Activated T-helper 17 cell treated with anti-CD3 and anti-CD28 coated beads, Interleukin-2, amount 50 U/mL, for 72 hours (primary cell): ENCODE data around the gene SORL1. TPM values are rescaled to one million over a fixed set of nuclear protein-coding genes. Genes with fewer than 3 reads are reported as not detected.
"Not testable (repeated sequence)": the region's sequence is repeated elsewhere in the genome, so short reads cannot be mapped to it uniquely, and the experiment has no call there.

Experiments
- ATAC-seq: fragments of 150-1000 bp; cut with Tn5 transposase; replicated peaks from 2 replicates; pipeline ENCODE4 v1.10.0; 2021; ENCODE audit warnings: mild to moderate bottlenecking, moderate library complexity
- H3K27ac Mint-ChIP-seq: one replicate; pipeline ENCODE4 v1.8.0; 2022; ENCODE audit warnings: mixed read lengths
- H3K27me3 Mint-ChIP-seq: one replicate; pipeline ENCODE4 v1.8.0; 2022; ENCODE audit warnings: mixed read lengths
- H3K36me3 Mint-ChIP-seq: one replicate; pipeline ENCODE4 v1.8.0; 2022; ENCODE audit warnings: low read depth, mild to moderate bottlenecking, mixed read lengths
- H3K4me1 Mint-ChIP-seq: one replicate; pipeline ENCODE4 v1.8.0; 2022; ENCODE audit warnings: mixed read lengths
- H3K4me3 Mint-ChIP-seq: one replicate; pipeline ENCODE4 v1.8.0; 2022; ENCODE audit warnings: mild to moderate bottlenecking, mixed read lengths
- H3K9me3 Mint-ChIP-seq: one replicate; pipeline ENCODE4 v1.8.0; 2022; ENCODE audit warnings: mixed read lengths
- total RNA-seq, 2 donors: library from RNA; stranded (reverse); gene quantifications; one replicate each; pipeline ENCODE4 v1.2.3, GENCODE V29; 2022

Gene SORL1, protein sequence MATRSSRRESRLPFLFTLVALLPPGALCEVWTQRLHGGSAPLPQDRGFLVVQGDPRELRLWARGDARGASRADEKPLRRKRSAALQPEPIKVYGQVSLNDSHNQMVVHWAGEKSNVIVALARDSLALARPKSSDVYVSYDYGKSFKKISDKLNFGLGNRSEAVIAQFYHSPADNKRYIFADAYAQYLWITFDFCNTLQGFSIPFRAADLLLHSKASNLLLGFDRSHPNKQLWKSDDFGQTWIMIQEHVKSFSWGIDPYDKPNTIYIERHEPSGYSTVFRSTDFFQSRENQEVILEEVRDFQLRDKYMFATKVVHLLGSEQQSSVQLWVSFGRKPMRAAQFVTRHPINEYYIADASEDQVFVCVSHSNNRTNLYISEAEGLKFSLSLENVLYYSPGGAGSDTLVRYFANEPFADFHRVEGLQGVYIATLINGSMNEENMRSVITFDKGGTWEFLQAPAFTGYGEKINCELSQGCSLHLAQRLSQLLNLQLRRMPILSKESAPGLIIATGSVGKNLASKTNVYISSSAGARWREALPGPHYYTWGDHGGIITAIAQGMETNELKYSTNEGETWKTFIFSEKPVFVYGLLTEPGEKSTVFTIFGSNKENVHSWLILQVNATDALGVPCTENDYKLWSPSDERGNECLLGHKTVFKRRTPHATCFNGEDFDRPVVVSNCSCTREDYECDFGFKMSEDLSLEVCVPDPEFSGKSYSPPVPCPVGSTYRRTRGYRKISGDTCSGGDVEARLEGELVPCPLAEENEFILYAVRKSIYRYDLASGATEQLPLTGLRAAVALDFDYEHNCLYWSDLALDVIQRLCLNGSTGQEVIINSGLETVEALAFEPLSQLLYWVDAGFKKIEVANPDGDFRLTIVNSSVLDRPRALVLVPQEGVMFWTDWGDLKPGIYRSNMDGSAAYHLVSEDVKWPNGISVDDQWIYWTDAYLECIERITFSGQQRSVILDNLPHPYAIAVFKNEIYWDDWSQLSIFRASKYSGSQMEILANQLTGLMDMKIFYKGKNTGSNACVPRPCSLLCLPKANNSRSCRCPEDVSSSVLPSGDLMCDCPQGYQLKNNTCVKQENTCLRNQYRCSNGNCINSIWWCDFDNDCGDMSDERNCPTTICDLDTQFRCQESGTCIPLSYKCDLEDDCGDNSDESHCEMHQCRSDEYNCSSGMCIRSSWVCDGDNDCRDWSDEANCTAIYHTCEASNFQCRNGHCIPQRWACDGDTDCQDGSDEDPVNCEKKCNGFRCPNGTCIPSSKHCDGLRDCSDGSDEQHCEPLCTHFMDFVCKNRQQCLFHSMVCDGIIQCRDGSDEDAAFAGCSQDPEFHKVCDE (N-terminal part only)
- total RNA-seq: 10 to 100 TPM; 47.1 to 98.5 TPM

DNA sequence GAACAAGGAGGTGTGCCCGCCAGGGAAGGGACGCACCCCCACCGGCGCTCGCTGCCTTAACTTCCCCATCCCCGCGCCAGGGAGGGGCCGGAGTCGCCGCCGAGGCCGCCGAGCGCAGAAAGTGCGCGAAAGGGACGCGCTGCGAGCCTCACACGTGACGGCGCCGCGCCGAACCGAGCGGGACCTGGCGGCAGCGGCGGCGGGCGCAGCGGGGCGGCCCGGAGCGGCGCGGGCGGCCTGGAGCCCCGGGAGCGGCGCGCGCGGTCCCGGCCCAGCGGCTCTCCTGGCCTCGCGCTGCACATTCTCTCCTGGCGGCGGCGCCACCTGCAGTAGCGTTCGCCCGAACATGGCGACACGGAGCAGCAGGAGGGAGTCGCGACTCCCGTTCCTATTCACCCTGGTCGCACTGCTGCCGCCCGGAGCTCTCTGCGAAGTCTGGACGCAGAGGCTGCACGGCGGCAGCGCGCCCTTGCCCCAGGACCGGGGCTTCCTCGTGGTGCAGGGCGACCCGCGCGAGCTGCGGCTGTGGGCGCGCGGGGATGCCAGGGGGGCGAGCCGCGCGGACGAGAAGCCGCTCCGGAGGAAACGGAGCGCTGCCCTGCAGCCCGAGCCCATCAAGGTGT, at the start of gene SORL1:
Gene SORL1 (plus strand): TSS at position 329 of the 623 bp plus-strand sequence. CDS start 18 bp downstream, at position 347.
- Mint-ChIP-seq H3K27me3 (no peaks in the 10 kb centered on the region), H3K36me3 (peaks cover 33% of the 10 kb centered on the region), H3K4me1 (peaks cover 61% of the 10 kb centered on the region), H3K4me3 (peak within 1 kb of the TSS; percentile 92), H3K9me3 (no peaks in the 10 kb centered on the region), H3K27ac (peak within 1 kb of the TSS; percentile 92)
- peak; percentile 61 for ATAC-seq

DNA sequence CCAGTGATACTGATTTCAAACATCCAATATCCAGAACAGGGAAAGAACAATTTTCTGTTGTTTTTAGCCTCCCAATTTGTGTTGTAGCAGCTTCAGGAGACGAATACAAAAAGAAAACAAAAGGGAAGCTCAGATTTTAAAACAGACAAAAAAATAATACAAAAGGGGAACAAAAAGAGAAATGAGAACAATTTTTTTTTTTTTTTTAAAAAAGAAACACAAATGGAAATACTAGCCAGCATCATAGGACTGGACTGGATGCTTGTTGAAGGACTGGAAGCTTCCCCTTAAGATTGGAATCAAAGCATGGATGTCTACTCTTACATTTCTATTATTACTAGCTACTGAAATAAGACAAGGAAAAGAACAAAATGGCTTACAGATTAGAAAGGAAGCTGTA, 46.5 kb upstream of the SORL1 start:
- Mint-ChIP-seq H3K4me3 (no peak overlapping the region), H3K4me1 (no peaks in the 10 kb centered on the region), H3K36me3 (no peaks in the 10 kb centered on the region), H3K27me3 (no peaks in the 10 kb centered on the region), H3K27ac (no peak overlapping the region), H3K9me3 (peaks cover 3% of the 10 kb centered on the region)
- ATAC-seq: no peak

DNA sequence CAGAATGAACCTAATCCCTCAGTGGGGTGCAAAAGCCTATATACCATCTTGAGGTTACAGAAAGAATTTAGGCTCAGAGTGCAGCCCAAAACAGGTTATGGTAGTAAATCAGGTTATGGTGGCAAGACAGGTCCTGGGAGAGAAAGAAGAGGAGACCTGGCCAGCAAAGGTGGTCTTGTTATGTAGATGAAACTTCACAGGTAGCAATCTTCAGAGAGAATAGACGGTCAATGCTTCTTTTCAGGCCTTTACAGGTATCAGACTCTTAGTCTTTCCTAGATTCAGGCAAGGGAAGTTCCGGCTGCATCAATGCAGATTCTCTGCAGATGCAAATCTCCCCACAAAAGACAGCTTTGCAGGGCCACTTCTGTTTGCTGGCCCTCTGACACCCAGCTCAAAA, 45.8 kb upstream of the SORL1 start:
- no peak overlapping the region for H3K4me3 Mint-ChIP-seq
- H3K4me1 Mint-ChIP-seq: no peaks in the 10 kb centered on the region
- H3K27me3 Mint-ChIP-seq: no peaks in the 10 kb centered on the region
- ATAC-seq: no peak
- no peak overlapping the region for H3K27ac Mint-ChIP-seq
- H3K36me3 Mint-ChIP-seq: no peaks in the 10 kb centered on the region
- H3K9me3 Mint-ChIP-seq: peaks cover 3% of the 10 kb centered on the region

DNA sequence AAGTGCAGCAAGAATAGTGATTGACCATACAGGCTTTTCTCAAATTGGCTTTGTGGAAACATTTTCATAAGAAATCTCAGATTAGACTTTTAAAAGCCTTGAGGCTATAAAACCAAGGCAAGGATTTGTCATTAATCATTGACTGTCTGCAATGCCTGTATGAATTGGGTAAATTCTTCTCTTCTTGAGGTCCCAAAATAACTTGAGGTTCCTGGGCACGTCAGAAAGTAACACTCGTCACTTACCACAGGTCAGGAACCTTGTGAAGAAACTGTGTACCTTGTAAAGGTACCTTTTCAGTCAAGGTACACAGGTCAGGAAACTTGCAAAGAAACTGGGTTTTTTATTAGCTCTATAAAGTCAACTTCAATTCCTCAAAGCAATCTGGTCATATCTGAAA, 43.3 kb upstream of the SORL1 start:
- Mint-ChIP-seq H3K36me3 (no peaks in the 10 kb centered on the region), H3K9me3 (no peaks in the 10 kb centered on the region), H3K4me1 (no peaks in the 10 kb centered on the region), H3K27ac (no peak overlapping the region), H3K4me3 (no peak overlapping the region), H3K27me3 (no peaks in the 10 kb centered on the region)
- no peak for ATAC-seq

DNA sequence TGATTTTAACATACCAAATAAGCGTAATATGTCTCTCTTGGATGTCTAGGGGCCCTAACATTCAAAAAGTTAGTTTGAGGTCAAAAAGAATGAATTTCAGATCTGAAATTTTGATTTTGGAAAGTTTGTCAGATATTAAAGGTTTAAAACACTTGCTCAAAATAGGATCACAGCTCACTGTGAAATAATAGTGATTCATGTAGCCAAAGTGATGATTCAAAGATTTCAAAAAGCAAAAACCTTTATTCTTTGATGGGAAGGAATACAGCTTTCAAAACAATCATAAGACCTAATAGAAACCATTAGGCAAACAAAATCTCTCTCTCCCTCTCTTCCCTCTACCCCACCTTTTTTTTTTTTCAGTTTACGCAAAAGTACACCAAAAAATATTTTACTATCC, 42.1 kb upstream of the SORL1 start:
- H3K4me1 Mint-ChIP-seq, H3K4me3 Mint-ChIP-seq, H3K9me3 Mint-ChIP-seq, H3K36me3 Mint-ChIP-seq, H3K27me3 Mint-ChIP-seq: not testable (repeated sequence)
- peak; percentile 62 for ATAC-seq
- H3K27ac Mint-ChIP-seq: peak overlapping the region; percentile 81

DNA sequence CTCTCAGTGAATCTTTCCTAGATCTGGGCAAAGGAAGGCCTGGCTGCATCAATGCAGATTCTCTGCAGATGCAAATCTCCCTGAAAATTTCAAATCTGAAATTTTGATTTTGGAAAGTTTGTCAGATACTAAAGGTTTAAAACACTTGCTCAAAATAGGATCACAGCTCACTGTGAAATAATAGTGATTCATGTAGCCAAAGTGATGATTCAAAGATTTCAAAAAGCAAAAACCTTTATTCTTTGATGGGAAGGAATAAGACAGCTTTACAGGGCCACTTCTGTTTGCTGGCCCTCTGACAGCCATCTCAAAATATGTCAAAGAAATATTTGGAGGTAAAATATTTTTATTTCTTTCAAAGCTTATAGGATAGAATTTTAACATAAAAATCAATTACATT, 40.8 kb upstream of the SORL1 start:
- ATAC-seq: peak; percentile 75
- H3K9me3 Mint-ChIP-seq, H3K36me3 Mint-ChIP-seq, H3K4me3 Mint-ChIP-seq, H3K4me1 Mint-ChIP-seq, H3K27me3 Mint-ChIP-seq: not testable (repeated sequence)
- peak overlapping the region; percentile 81 for H3K27ac Mint-ChIP-seq

DNA sequence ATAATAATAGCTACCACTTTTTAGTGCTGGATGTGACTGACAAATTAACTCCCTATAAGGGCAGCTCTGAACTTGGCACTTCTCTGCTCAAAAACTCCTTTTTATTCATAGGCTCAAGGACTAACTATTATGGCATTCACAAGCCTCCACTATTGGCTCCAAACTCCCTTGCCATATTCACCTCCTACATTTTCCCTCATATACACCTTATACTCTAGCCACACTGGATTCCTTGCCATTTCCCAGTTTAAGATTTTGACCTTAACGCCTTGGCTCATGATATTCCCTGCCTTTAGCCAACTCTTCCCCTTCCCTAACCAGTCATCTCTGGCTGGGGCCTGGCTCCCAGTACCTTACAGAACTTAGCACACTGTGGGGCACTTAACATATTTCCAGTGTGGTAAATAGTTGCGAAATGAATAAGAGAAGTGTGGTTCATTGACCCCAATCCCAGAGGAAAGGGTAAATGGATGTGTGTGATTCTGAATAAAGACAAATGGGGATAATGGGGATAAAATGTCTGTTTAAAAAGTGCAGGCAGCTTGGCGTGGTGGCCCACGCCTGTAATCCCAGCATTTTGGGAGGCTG, 40.0 kb upstream of the SORL1 start:
- H3K27me3 Mint-ChIP-seq: no peaks in the 10 kb centered on the region
- peaks cover 13% of the 10 kb centered on the region for H3K4me1 Mint-ChIP-seq
- no peak overlapping the region for H3K4me3 Mint-ChIP-seq
- no peak for ATAC-seq
- H3K36me3 Mint-ChIP-seq: no peaks in the 10 kb centered on the region
- peaks cover 3% of the 10 kb centered on the region for H3K9me3 Mint-ChIP-seq
- H3K27ac Mint-ChIP-seq: no peak overlapping the region

DNA sequence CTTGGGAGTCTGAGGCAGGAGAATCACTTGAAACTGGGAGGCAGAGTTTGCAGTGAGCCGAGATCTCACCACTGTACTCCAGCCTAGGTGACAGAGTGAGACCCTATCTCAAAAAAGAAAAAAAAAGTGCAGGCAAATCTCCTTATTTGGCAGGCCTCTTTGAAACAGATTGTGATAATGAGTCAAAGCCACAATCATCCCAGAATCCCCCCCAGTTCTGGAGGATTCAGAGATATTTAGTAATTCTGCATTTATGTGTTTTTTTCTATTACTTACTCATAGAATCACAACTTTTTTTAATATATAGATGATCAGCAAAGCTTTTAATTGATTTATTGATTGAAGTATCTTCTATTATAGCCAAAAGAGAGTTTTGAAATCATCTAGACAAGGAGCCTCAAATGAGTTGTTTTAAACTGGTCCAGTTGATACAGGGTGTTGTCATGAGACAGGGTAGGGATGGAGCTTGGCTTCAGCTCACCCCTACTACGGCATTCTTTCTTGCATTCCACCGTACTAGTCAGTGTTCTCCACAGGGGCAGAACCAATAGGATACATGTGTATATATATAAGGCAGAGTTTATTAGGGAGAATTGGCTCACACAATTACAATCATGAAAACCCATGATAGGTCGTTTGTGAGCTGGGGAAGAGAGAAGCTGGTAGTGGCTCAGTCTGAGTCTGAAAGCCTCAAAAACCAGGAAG, 39.3 kb upstream of the SORL1 start:
- H3K27me3 Mint-ChIP-seq: no peaks in the 10 kb centered on the region
- no peaks in the 10 kb centered on the region for H3K36me3 Mint-ChIP-seq
- peaks cover 18% of the 10 kb centered on the region for H3K4me1 Mint-ChIP-seq
- ATAC-seq: no peak
- H3K4me3 Mint-ChIP-seq: no peak overlapping the region
- peaks cover 3% of the 10 kb centered on the region for H3K9me3 Mint-ChIP-seq
- no peak overlapping the region for H3K27ac Mint-ChIP-seq

DNA sequence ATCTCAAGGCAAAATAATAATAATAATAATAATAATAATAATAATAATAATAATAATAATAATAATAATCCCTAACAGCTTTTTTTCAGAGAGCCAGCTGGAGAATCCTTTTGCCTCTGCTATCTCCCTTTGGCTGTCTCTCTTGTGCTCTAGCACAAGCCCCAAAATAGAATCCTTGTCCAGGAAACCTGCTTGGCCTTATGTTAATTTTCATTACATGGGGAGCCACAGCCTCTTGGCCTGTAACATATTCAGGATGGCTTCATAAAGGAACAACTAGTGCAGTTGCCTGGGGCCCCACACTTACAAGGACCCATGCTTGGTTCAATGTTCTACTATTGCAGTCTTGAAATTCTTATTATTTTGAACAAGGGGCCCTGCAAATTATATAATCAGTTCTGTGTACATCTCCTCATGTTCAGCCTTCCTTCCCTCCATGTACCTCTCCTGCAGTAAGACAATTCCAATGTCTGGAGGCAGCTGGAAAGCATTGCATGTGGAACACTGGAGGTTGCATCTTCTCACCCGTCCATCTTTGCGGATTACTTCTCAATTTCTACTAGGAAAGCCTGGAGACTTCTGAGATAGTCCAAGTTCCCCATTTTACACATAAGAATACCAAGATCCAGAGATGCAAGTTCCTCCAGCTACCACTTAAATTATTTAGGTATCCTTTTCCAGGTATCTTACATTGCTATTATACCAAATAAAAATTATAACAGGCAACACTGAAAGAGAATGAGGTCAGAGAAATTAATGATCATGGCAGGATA, 37.8 kb upstream of the SORL1 start:
- Mint-ChIP-seq H3K27ac (no peak overlapping the region), H3K36me3 (no peaks in the 10 kb centered on the region), H3K27me3 (no peaks in the 10 kb centered on the region), H3K4me1 (peaks cover 22% of the 10 kb centered on the region), H3K9me3 (peaks cover 3% of the 10 kb centered on the region), H3K4me3 (no peak overlapping the region)
- no peak for ATAC-seq

DNA sequence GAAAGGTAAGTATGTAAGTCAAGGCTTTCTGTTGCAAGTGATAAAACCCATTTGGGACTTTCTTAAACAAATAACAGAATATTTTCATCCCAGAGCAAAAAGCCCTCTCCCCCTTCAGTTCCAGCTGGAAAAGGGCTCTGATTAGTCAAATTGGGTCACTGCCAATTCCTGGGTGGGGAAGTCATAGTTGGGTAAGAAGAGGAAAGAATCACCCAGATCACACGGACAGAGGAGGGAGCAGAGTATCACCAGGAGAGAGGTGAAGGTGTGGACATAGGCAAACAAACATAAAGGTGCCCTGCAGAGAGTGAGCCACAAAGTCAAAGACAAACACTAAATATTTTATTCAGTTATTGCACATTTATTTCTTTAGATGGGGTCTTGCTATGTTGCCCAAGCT, 36.3 kb upstream of the SORL1 start:
- no peaks in the 10 kb centered on the region for H3K27me3 Mint-ChIP-seq
- no peaks in the 10 kb centered on the region for H3K36me3 Mint-ChIP-seq
- no peak overlapping the region for H3K27ac Mint-ChIP-seq
- no peak for ATAC-seq
- H3K9me3 Mint-ChIP-seq: peaks cover 3% of the 10 kb centered on the region
- peaks cover 33% of the 10 kb centered on the region for H3K4me1 Mint-ChIP-seq
- H3K4me3 Mint-ChIP-seq: no peak overlapping the region

DNA sequence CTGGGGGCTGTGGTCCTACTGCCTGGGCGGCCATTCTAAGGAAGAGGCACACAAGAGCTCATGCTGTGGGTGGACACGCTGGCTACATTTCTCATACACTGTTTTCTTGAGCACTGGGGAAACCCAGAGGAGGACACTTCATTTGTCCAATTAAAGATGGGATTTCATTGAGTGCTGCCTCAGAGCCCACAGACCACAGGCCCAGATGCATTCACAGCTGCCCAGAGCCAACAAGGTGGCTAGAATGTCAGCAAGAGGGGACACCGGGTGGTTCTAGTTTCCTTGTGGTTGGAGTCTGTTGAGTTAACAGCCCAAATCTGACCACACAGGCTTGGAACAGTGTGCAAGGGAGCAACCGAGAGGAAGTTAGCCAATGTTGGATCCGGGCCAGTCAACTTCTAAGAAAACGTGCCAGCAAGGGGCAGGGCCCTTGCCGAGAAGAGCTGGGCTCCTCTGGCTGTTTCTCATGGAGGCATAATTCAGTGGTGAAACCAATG, 35.0 kb upstream of the SORL1 start:
- ATAC-seq: peak; percentile 82
- Mint-ChIP-seq H3K4me3 (peak overlapping the region; percentile 68), H3K4me1 (peaks cover 39% of the 10 kb centered on the region)

DNA sequence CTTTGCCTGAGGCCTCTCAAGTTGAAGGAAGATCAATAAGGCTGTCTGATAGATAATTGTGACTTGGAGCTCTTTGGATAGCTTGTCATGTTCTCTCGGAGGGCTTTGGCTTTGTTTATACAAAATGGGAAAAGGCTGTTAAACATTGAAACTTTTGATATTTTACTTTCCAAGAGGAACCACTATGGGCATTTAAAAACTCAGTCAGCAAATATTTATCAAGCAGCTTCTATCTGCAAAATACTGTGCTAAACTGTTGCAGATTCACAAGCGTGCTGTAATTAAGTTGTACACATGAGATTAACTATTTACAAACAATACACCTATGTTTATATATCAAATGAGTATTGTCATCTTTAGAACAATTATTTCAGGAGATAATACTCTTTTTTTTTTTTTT, 34.5 kb upstream of the SORL1 start:
- Mint-ChIP-seq H3K27ac (peak overlapping the region; percentile 86), H3K27me3 (no peaks in the 10 kb centered on the region), H3K9me3 (peaks cover 3% of the 10 kb centered on the region), H3K36me3 (no peaks in the 10 kb centered on the region), H3K4me3 (peak overlapping the region; percentile 68), H3K4me1 (peaks cover 39% of the 10 kb centered on the region)
- no peak for ATAC-seq

More for the DNA sequence above, 35.0 kb upstream of the SORL1 start:
- H3K9me3 Mint-ChIP-seq: peaks cover 3% of the 10 kb centered on the region
- H3K27me3 Mint-ChIP-seq: no peaks in the 10 kb centered on the region
- no peaks in the 10 kb centered on the region for H3K36me3 Mint-ChIP-seq
- peak overlapping the region; percentile 86 for H3K27ac Mint-ChIP-seq
